PC-9 (cell line): Measurements from ENCODE around the gene KLHL41. TPM values are rescaled to one million over a fixed set of nuclear protein-coding genes. Genes with fewer than 3 reads are reported as not detected.
"Not testable (repeated sequence)": the region's sequence is repeated elsewhere in the genome, so short reads cannot be mapped to it uniquely, and the experiment has no call there.

ENCODE experiments used
- BruUV-seq: library from RNA; stranded (reverse); fragments of 400-500 nt; replicated peaks from 2 replicates; lab custom pipeline; 2021; lab: Mats Ljungman, UMichigan
- CTCF ChIA-PET: fragments of 300-600 bp; sonication (Branson Sonifier 250); formaldehyde crosslinking; loops from one replicate; lab custom pipeline; 2022; ENCODE audit warnings: antibody characterized with exemption; lab: Charles Lee
- POLR2A ChIA-PET: fragments of 300-600 bp; sonication (Branson Sonifier 250); formaldehyde crosslinking; loops from one replicate; lab custom pipeline; 2022; ENCODE audit warnings: antibody characterized with exemption; ENCODE audit not compliant: unreplicated experiment; lab: Charles Lee
- DNase-seq, 2 experiments: peaks; one replicate each; pipeline versions ENCODE4 v3.0.0 to v3.0.0-alpha.2; 2015 to 2022; ENCODE audit warnings: mixed read lengths in 1 of 2
- H2AFZ ChIP-seq: fragments of 200-600 bp; sonication (generic); 2 replicates; pipeline ENCODE4 v1.8.1; 2017; ENCODE audit warnings: antibody characterized with exemption
- H3F3A ChIP-seq: fragments of 200-600 bp; sonication (generic); 2 replicates; pipeline ENCODE4 v1.8.1; 2017; ENCODE audit warnings: antibody characterized with exemption, mild to moderate bottlenecking, low read depth; ENCODE audit not compliant: insufficient read depth
- H3K27ac ChIP-seq: fragments of 200-600 bp; sonication (generic); 2 replicates; pipeline ENCODE4 v1.6.1; 2016; ENCODE audit warnings: mixed run types
- H3K27me3 ChIP-seq: fragments of 200-600 bp; sonication (generic); 2 replicates; pipeline ENCODE4 v1.6.1; 2016; ENCODE audit warnings: low read depth, mixed run types; ENCODE audit not compliant: insufficient read depth
- H3K36me3 ChIP-seq: fragments of 200-600 bp; sonication (generic); 2 replicates; pipeline ENCODE4 v1.6.1; 2016; ENCODE audit warnings: low read depth, mixed run types
- H3K4me1 ChIP-seq: fragments of 200-600 bp; sonication (generic); replicated peaks from 2 replicates; pipeline ENCODE4 v1.6.1; 2016; ENCODE audit warnings: mixed run types; ENCODE audit not compliant: insufficient read depth
- H3K4me2 ChIP-seq: fragments of 200-600 bp; sonication (generic); 2 replicates; pipeline ENCODE4 v1.6.1; 2017; ENCODE audit warnings: mixed run types
- H3K4me3 ChIP-seq: fragments of 200-600 bp; sonication (generic); 2 replicates; pipeline ENCODE4 v1.6.1; 2016; ENCODE audit warnings: mixed run types
- H3K79me2 ChIP-seq: fragments of 200-600 bp; sonication (generic); 2 replicates; pipeline ENCODE4 v1.6.1; 2017; ENCODE audit warnings: low read depth, mixed run types
- H3K9me2 ChIP-seq: fragments of 200-600 bp; sonication (generic); 2 replicates; pipeline ENCODE4 v1.8.1; 2017; ENCODE audit warnings: mild to moderate bottlenecking; ENCODE audit not compliant: insufficient read depth
- H3K9me3 ChIP-seq: fragments of 200-600 bp; sonication (generic); 2 replicates; pipeline ENCODE4 v1.8.1; 2016; ENCODE audit warnings: low read depth; ENCODE audit not compliant: insufficient read depth
- H4K20me1 ChIP-seq: fragments of 200-600 bp; sonication (generic); 2 replicates; pipeline ENCODE4 v1.8.1; 2017; ENCODE audit not compliant: insufficient read depth
- CTCF ChIP-seq: fragments of 200-600 bp; sonication (generic); conservative IDR thresholded peaks from 2 replicates; pipeline ENCODE4 v1.6.1; 2017; ENCODE audit warnings: mixed run types, antibody characterized with exemption, mild to moderate bottlenecking, moderate library complexity
- EZH2 ChIP-seq: fragments of 200-600 bp; sonication (generic); IDR thresholded peaks from 2 replicates; pipeline ENCODE4 v1.8.0; 2017; ENCODE audit warnings: antibody characterized with exemption, low read depth
- intact Hi-C: fragments of 100-400 bp; cut with micrococcal nuclease; formaldehyde crosslinking; loops from one replicate; pipeline ENCODE4 v1.10.0; 2022; ENCODE audit not compliant: unreplicated experiment
- total RNA-seq: library from RNA; stranded (reverse); gene quantifications from 2 replicates; pipeline ENCODE4 v1.2.3, GENCODE V29; 2021

Gene KLHL41
- total RNA-seq, 1 experiment from 2014 or later, result not detected

GRCh38 chr2:169562519-169562918 lies 53.0 kb downstream of the KLHL41 start:
- intact Hi-C loops, result no loop called here
- no peaks in the 10 kb centered on the region for H3K36me3 ChIP-seq
- no peaks in the 10 kb centered on the region for H4K20me1 ChIP-seq
- H3K79me2 ChIP-seq, result no peaks in the 10 kb centered on the region
- H3K27ac ChIP-seq, result no peak overlapping the region
- H2AFZ ChIP-seq, result no peak overlapping the region
- H3K4me1 ChIP-seq, result no peaks in the 10 kb centered on the region
- no peaks in the 10 kb centered on the region for H3K9me2 ChIP-seq
- ChIA-PET POLR2A (interaction anchor here (0.6 kb wide), 1 partner anchor 214 kb away, joined by 8 read pairs; no protein-coding TSS in a partner anchor), CTCF (no interaction called here)
- no peak for TF ChIP-seq EZH2
- no peak for TF ChIP-seq CTCF
- H3F3A ChIP-seq, result no peaks in the 10 kb centered on the region
- no peak overlapping the region for H3K4me2 ChIP-seq
- H3K9me3 ChIP-seq, result no peaks in the 10 kb centered on the region
- BruUV-seq, result no TSS peak
- H3K4me3 ChIP-seq, result no peak overlapping the region
- no peak for DNase-seq
- H3K27me3 ChIP-seq, result no peaks in the 10 kb centered on the region

GRCh38 chr2:169565686-169566085 lies 56.2 kb downstream of the KLHL41 start:
- no peaks in the 10 kb centered on the region for H3K27me3 ChIP-seq
- no peaks in the 10 kb centered on the region for H3K9me2 ChIP-seq
- DNase-seq, result no peak
- H3K27ac ChIP-seq, result no peak overlapping the region
- H3K36me3 ChIP-seq, result no peaks in the 10 kb centered on the region
- no peak overlapping the region for H3K4me2 ChIP-seq
- H4K20me1 ChIP-seq, result no peaks in the 10 kb centered on the region
- no peaks in the 10 kb centered on the region for H3K9me3 ChIP-seq
- no TSS peak for BruUV-seq
- TF ChIP-seq CTCF (no peak), EZH2 (no peak)
- no peaks in the 10 kb centered on the region for H3F3A ChIP-seq
- CTCF ChIA-PET, result no interaction called here
- H3K4me1 ChIP-seq, result no peaks in the 10 kb centered on the region
- POLR2A ChIA-PET, result interaction anchor here (0.6 kb wide), 1 partner anchor 709 kb away, joined by 7 read pairs; no protein-coding TSS in a partner anchor
- H3K79me2 ChIP-seq, result no peaks in the 10 kb centered on the region
- no peak overlapping the region for H2AFZ ChIP-seq
- intact Hi-C loops, result no loop called here
- no peak overlapping the region for H3K4me3 ChIP-seq

GRCh38 chr2:169569948-169570347 lies 60.4 kb downstream of the KLHL41 start:
- Histone ChIP-seq H3K9me3 (no peaks in the 10 kb centered on the region), H4K20me1 (no peaks in the 10 kb centered on the region), H3K4me2 (no peak overlapping the region), H3K9me2 (no peaks in the 10 kb centered on the region), H3K27ac (no peak overlapping the region), H3K27me3 (no peaks in the 10 kb centered on the region), H2AFZ (no peak overlapping the region), H3K79me2 (peaks cover 14% of the 10 kb centered on the region), H3F3A (no peaks in the 10 kb centered on the region), H3K4me3 (no peak overlapping the region), H3K4me1 (no peaks in the 10 kb centered on the region), H3K36me3 (no peaks in the 10 kb centered on the region)
- BruUV-seq, result no TSS peak
- TF ChIP-seq EZH2 (no peak), CTCF (no peak)
- no peak for DNase-seq
- POLR2A ChIA-PET, result no interaction called here
- CTCF ChIA-PET, result no interaction called here
- intact Hi-C loops, result no loop called here

GRCh38 chr2:169570752-169571151 lies 61.2 kb downstream of the KLHL41 start:
- H4K20me1 ChIP-seq, CTCF ChIA-PET, DNase-seq, H3K9me3 ChIP-seq, H3K9me2 ChIP-seq, H3F3A ChIP-seq, H3K4me3 ChIP-seq, H3K4me2 ChIP-seq, BruUV-seq, H3K36me3 ChIP-seq, H2AFZ ChIP-seq, H3K4me1 ChIP-seq, H3K27ac ChIP-seq, intact Hi-C loops, POLR2A ChIA-PET, H3K27me3 ChIP-seq: not testable (repeated sequence)
- peaks cover 14% of the 10 kb centered on the region for H3K79me2 ChIP-seq
